ENCODE data around the gene SERINC2.
"Not testable (repeated sequence)": the region's sequence is repeated elsewhere in the genome, so short reads cannot be mapped to it uniquely, and the experiment has no call there.

SERINC2 gene

GRCh38 chr1:31414980-31415370 lies 2.0 kb downstream of the SERINC2 start:
- DNase-seq (ENCODE audit: low read depth in 3 of 3) = no peak

- no peak for DNase-seq (ENCODE audit: low read depth in 3 of 3)
Measured at GRCh38 chr1:31415658-31416057, 2.6 kb downstream of the SERINC2 start.

GRCh38 chr1:31416101-31416736 lies 3.2 kb downstream of the SERINC2 start:
- DNase-seq (ENCODE audit: low read depth in 3 of 3) = no peak

GRCh38 chr1:31417148-31417547 lies 4.1 kb downstream of the SERINC2 start:
- no peak for DNase-seq (ENCODE audit: low read depth in 3 of 3)

- no peak for DNase-seq (ENCODE audit: low read depth in 3 of 3)
Measured at GRCh38 chr1:31418626-31419323, 5.8 kb downstream of the SERINC2 start.

GRCh38 chr1:31420716-31421115 lies 7.7 kb downstream of the SERINC2 start:
- no peak for DNase-seq (ENCODE audit: low read depth in 3 of 3)

GRCh38 chr1:31421371-31422040 lies 8.5 kb downstream of the SERINC2 start:
- no peak for DNase-seq (ENCODE audit: low read depth in 3 of 3)

- DNase-seq (ENCODE audit: low read depth in 3 of 3) = peak; percentile 42 to 68 (median 45)
Measured at GRCh38 chr1:31422505-31423319, 9.7 kb downstream of the SERINC2 start.

GRCh38 chr1:31423418-31423947 lies 10.5 kb downstream of the SERINC2 start:
- no peak for DNase-seq (ENCODE audit: low read depth in 3 of 3)

- DNase-seq (ENCODE audit: low read depth in 3 of 3) = no peak
Measured at GRCh38 chr1:31424568-31424967, 11.6 kb downstream of the SERINC2 start.

GRCh38 chr1:31425301-31426081 lies 12.5 kb downstream of the SERINC2 start:
- DNase-seq (ENCODE audit: low read depth in 3 of 3) = no peak

GRCh38 chr1:31426249-31426922 lies 13.4 kb downstream of the SERINC2 start:
- no peak for DNase-seq (ENCODE audit: low read depth in 3 of 3)

- DNase-seq (ENCODE audit: low read depth in 3 of 3) = no peak
Measured at GRCh38 chr1:31427322-31427721, 14.3 kb downstream of the SERINC2 start.

- DNase-seq (ENCODE audit: low read depth in 3 of 3) = no peak
Measured at GRCh38 chr1:31428436-31429221, 15.6 kb downstream of the SERINC2 start.

- no peak for DNase-seq (ENCODE audit: low read depth in 3 of 3)
Measured at GRCh38 chr1:31429583-31429982, 16.6 kb downstream of the SERINC2 start.

- DNase-seq (ENCODE audit: low read depth in 3 of 3) = not testable (repeated sequence)
Measured at GRCh38 chr1:31431351-31432257, 18.6 kb downstream of the SERINC2 start.

- no peak for DNase-seq (ENCODE audit: low read depth in 3 of 3)
Measured at GRCh38 chr1:31432592-31433395, 19.8 kb downstream of the SERINC2 start.
